ENCODE data around the gene ATP2B2.

ATP2B2 gene

GRCh38 chr3:10522646-10523303 is 17.4 kb upstream of the ATP2B2 start:
- TF ChIP-seq CTCF (IDR thresholded peaks at IDR 0.05; ENCODE audit: low read depth, low read length): no peak
- H3K27me3 ChIP-seq: no peaks in the 10 kb centered on the region
- no peak for DNase-seq
- H3K4me3 ChIP-seq (ENCODE audit: low read depth, low read length): no peak overlapping the region
- no peaks in the 10 kb centered on the region for H3K4me1 ChIP-seq
- H3K9me3 ChIP-seq: no peaks in the 10 kb centered on the region
- no peaks in the 10 kb centered on the region for H3K36me3 ChIP-seq

- TF ChIP-seq CTCF (IDR thresholded peaks at IDR 0.05; ENCODE audit: low read depth, low read length): no peak
- Histone ChIP-seq H3K4me1 (no peaks in the 10 kb centered on the region), H3K9me3 (no peaks in the 10 kb centered on the region), H3K4me3 (ENCODE audit: low read depth, low read length) (no peak overlapping the region), H3K27me3 (no peaks in the 10 kb centered on the region), H3K36me3 (no peaks in the 10 kb centered on the region)
- DNase-seq: no peak
These were observed 16.5 kb upstream of the ATP2B2 start for GRCh38 chr3:10521772-10522441.

GRCh38 chr3:10520072-10520471 is 14.7 kb upstream of the ATP2B2 start:
- H3K4me3 ChIP-seq (ENCODE audit: low read depth, low read length): no peak overlapping the region
- H3K9me3 ChIP-seq: no peaks in the 10 kb centered on the region
- DNase-seq: no peak
- no peaks in the 10 kb centered on the region for H3K4me1 ChIP-seq
- no peaks in the 10 kb centered on the region for H3K27me3 ChIP-seq
- TF ChIP-seq CTCF (IDR thresholded peaks at IDR 0.05; ENCODE audit: low read depth, low read length): no peak
- no peaks in the 10 kb centered on the region for H3K36me3 ChIP-seq

GRCh38 chr3:10519236-10519635 is 13.8 kb upstream of the ATP2B2 start:
- no peak overlapping the region for H3K4me3 ChIP-seq (ENCODE audit: low read depth, low read length)
- no peaks in the 10 kb centered on the region for H3K27me3 ChIP-seq
- H3K9me3 ChIP-seq: no peaks in the 10 kb centered on the region
- H3K4me1 ChIP-seq: no peaks in the 10 kb centered on the region
- TF ChIP-seq CTCF (IDR thresholded peaks at IDR 0.05; ENCODE audit: low read depth, low read length): no peak
- H3K36me3 ChIP-seq: no peaks in the 10 kb centered on the region
- no peak for DNase-seq

- no peaks in the 10 kb centered on the region for H3K27me3 ChIP-seq
- no peaks in the 10 kb centered on the region for H3K9me3 ChIP-seq
- H3K36me3 ChIP-seq: no peaks in the 10 kb centered on the region
- DNase-seq: no peak
- no peak for TF ChIP-seq CTCF (IDR thresholded peaks at IDR 0.05; ENCODE audit: low read depth, low read length)
- no peak overlapping the region for H3K4me3 ChIP-seq (ENCODE audit: low read depth, low read length)
- H3K4me1 ChIP-seq: no peaks in the 10 kb centered on the region
These were observed 13.2 kb upstream of the ATP2B2 start for GRCh38 chr3:10518506-10519150.

- H3K27me3 ChIP-seq: no peaks in the 10 kb centered on the region
- no peak overlapping the region for H3K4me3 ChIP-seq (ENCODE audit: low read depth, low read length)
- no peak for DNase-seq
- H3K9me3 ChIP-seq: no peaks in the 10 kb centered on the region
- H3K4me1 ChIP-seq: no peaks in the 10 kb centered on the region
- no peaks in the 10 kb centered on the region for H3K36me3 ChIP-seq
- no peak for TF ChIP-seq CTCF (IDR thresholded peaks at IDR 0.05; ENCODE audit: low read depth, low read length)
These were observed 12.2 kb upstream of the ATP2B2 start for GRCh38 chr3:10517627-10518026.

All from BE2C (cell line).